PFSK-1 (cell line): Measurements from ENCODE around the gene GUCD1.

Experiments
- FOXP2 ChIP-seq: optimal IDR thresholded peaks from 2 replicates; pipeline ENCODE3; 2011; ENCODE audit warnings: borderline replicate concordance, control low read depth, inconsistent platforms; ENCODE audit not compliant: insufficient read depth; ENCODE audit errors: extremely low read length, extremely low read depth
- POLR2AphosphoS5 ChIP-seq: IDR thresholded peaks from 2 replicates; pipeline ENCODE4 v1.6.1; 2012; ENCODE audit warnings: low read depth, mild to moderate bottlenecking, control low read depth, low read length, moderate library complexity
- SIN3A ChIP-seq: IDR thresholded peaks from 2 replicates; pipeline ENCODE4 v1.6.1; 2012; ENCODE audit warnings: mild to moderate bottlenecking, low read length, moderate library complexity, borderline replicate concordance; ENCODE audit not compliant: insufficient read depth
- TAF1 ChIP-seq: IDR thresholded peaks from 2 replicates; pipeline ENCODE4 v1.6.1; 2012; ENCODE audit warnings: low read length, control low read depth, borderline replicate concordance; ENCODE audit not compliant: insufficient read depth
- TF ChIP-seq, protein P1 (sequence below), 2 experiments: IDR thresholded peaks; 2 replicates each; pipeline versions ENCODE4 v1.6.1 to v1.8.0; 2011 to 2012; ENCODE audit warnings: low read depth in 2 of 2, low read length in 2 of 2, control low read depth in 1 of 2, inconsistent platforms in 1 of 2, mild to moderate bottlenecking in 1 of 2, moderate library complexity in 1 of 2; ENCODE audit not compliant: insufficient read depth in 1 of 2

DNA sequence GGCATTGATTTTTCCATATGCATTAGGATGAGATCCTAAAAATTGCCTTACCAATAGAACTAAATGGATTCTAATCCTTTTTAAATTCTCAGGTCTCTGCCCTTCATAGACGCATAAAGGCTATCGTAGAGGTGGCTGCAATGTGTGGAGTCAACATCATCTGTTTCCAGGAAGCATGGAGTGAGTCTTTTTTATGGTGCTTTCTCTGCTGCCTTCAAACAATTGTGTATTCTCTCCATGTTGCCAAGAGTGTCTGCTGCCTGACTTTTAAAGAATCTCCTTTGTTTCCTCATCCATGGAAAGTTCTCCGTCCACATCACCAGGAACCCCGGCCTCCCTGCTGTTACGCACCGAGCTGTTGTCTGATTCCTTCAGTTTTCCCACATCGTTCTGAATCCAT lies 52.9 kb downstream of the GUCD1 start:
- TF ChIP-seq TAF1: no peak
- TF ChIP-seq POLR2AphosphoS5: no peak
- TF ChIP-seq, protein P1, sequence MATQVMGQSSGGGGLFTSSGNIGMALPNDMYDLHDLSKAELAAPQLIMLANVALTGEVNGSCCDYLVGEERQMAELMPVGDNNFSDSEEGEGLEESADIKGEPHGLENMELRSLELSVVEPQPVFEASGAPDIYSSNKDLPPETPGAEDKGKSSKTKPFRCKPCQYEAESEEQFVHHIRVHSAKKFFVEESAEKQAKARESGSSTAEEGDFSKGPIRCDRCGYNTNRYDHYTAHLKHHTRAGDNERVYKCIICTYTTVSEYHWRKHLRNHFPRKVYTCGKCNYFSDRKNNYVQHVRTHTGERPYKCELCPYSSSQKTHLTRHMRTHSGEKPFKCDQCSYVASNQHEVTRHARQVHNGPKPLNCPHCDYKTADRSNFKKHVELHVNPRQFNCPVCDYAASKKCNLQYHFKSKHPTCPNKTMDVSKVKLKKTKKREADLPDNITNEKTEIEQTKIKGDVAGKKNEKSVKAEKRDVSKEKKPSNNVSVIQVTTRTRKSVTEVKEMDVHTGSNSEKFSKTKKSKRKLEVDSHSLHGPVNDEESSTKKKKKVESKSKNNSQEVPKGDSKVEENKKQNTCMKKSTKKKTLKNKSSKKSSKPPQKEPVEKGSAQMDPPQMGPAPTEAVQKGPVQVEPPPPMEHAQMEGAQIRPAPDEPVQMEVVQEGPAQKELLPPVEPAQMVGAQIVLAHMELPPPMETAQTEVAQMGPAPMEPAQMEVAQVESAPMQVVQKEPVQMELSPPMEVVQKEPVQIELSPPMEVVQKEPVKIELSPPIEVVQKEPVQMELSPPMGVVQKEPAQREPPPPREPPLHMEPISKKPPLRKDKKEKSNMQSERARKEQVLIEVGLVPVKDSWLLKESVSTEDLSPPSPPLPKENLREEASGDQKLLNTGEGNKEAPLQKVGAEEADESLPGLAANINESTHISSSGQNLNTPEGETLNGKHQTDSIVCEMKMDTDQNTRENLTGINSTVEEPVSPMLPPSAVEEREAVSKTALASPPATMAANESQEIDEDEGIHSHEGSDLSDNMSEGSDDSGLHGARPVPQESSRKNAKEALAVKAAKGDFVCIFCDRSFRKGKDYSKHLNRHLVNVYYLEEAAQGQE (IDR thresholded peaks at IDR 0.05; ENCODE audit: insufficient read depth in 1 of 2, low read depth in 2 of 2, low read length in 2 of 2): no peak
- no peak for TF ChIP-seq SIN3A
- TF ChIP-seq FOXP2: no peak
